GM19324 (cell line): Measurements from ENCODE around the gene TXNDC15.
A peak's percentile ranks its signal among the peaks of the same experiment; 100 is the strongest.
"Not testable (repeated sequence)": the region's sequence is repeated elsewhere in the genome, so short reads cannot be mapped to it uniquely, and the experiment has no call there.

Experiments
- ATAC-seq: cut with Tn5 transposase; IDR thresholded peaks from one replicate; pipeline ENCODE4 v1.9.1; 2021; ENCODE audit warnings: mild to moderate bottlenecking, moderate library complexity; ENCODE audit not compliant: unreplicated experiment, low FRiP score

Gene TXNDC15

GRCh38 chr5:134874831-134875655, 872 bp downstream of the TXNDC15 start:
- peak; percentile 24 for ATAC-seq

GRCh38 chr5:134877159-134877558, 3.0 kb downstream of the TXNDC15 start:
- peak; percentile 45 for ATAC-seq

- ATAC-seq, result no peak
Observed at GRCh38 chr5:134878403-134878802, 4.2 kb downstream of the TXNDC15 start.

- ATAC-seq, result no peak
Observed at GRCh38 chr5:134879456-134879855, 5.3 kb downstream of the TXNDC15 start.

GRCh38 chr5:134880937-134881336, 6.8 kb downstream of the TXNDC15 start:
- not testable (repeated sequence) for ATAC-seq

GRCh38 chr5:134881711-134882110, 7.5 kb downstream of the TXNDC15 start:
- ATAC-seq, result not testable (repeated sequence)

- ATAC-seq, result no peak
Observed at GRCh38 chr5:134887593-134888159, 13.5 kb downstream of the TXNDC15 start.

- no peak for ATAC-seq
Observed at GRCh38 chr5:134889335-134889734, 15.2 kb downstream of the TXNDC15 start.

- no peak for ATAC-seq
Observed at GRCh38 chr5:134891473-134891872, 17.3 kb downstream of the TXNDC15 start.

GRCh38 chr5:134892282-134892681, 18.1 kb downstream of the TXNDC15 start:
- ATAC-seq, result no peak

- no peak for ATAC-seq
Observed at GRCh38 chr5:134892926-134893325, 18.8 kb downstream of the TXNDC15 start.

GRCh38 chr5:134893748-134894505, 19.8 kb downstream of the TXNDC15 start:
- ATAC-seq, result no peak

GRCh38 chr5:134902071-134902801, 28.1 kb downstream of the TXNDC15 start:
- ATAC-seq, result no peak

- peak; percentile 83 for ATAC-seq
Observed at GRCh38 chr5:134904610-134905245, 30.6 kb downstream of the TXNDC15 start, which contains the start of gene PCBD2. Gene PCBD2, plus strand, starts transcription at chr5:134905131. Its CDS starts 9 bp downstream, at chr5:134905140.

- peak; percentile 19 for ATAC-seq
Observed at GRCh38 chr5:134905246-134905996, 31.2 kb downstream of the TXNDC15 start.

GRCh38 chr5:134906811-134907210, 32.6 kb downstream of the TXNDC15 start:
- ATAC-seq, result no peak

GRCh38 chr5:134910752-134911151, 36.6 kb downstream of the TXNDC15 start:
- ATAC-seq, result not testable (repeated sequence)

GRCh38 chr5:134911285-134912206, 37.4 kb downstream of the TXNDC15 start:
- no peak for ATAC-seq
